Measurements from ENCODE around the gene TTC34.
"Not testable (repeated sequence)": the region's sequence is repeated elsewhere in the genome, so short reads cannot be mapped to it uniquely, and the experiment has no call there.

The TTC34 gene

GRCh38 chr1:2676726-2677125 is 124.8 kb downstream of the TTC34 start:
- not testable (repeated sequence) for DNase-seq (ENCODE audit: low read depth)

GRCh38 chr1:2671656-2672055 is 129.8 kb downstream of the TTC34 start:
- DNase-seq (ENCODE audit: low read depth): not testable (repeated sequence)

GRCh38 chr1:2659806-2660205 is 141.7 kb downstream of the TTC34 start:
- DNase-seq (ENCODE audit: low read depth): not testable (repeated sequence)

- not testable (repeated sequence) for DNase-seq (ENCODE audit: low read depth)
These were observed 143.6 kb downstream of the TTC34 start for GRCh38 chr1:2657909-2658308.

GRCh38 chr1:2657124-2657523 is 144.4 kb downstream of the TTC34 start:
- DNase-seq (ENCODE audit: low read depth): not testable (repeated sequence)

GRCh38 chr1:2655598-2656434 is 145.7 kb downstream of the TTC34 start:
- not testable (repeated sequence) for DNase-seq (ENCODE audit: low read depth)

- DNase-seq (ENCODE audit: low read depth): not testable (repeated sequence)
These were observed 147.0 kb downstream of the TTC34 start for GRCh38 chr1:2654443-2654948.

- DNase-seq (ENCODE audit: low read depth): peak; percentile 40
These were observed 147.6 kb downstream of the TTC34 start for GRCh38 chr1:2653741-2654442.

- DNase-seq (ENCODE audit: low read depth): not testable (repeated sequence)
These were observed 148.4 kb downstream of the TTC34 start for GRCh38 chr1:2652926-2653571.

GRCh38 chr1:2652152-2652925 is 149.2 kb downstream of the TTC34 start:
- DNase-seq (ENCODE audit: low read depth): not testable (repeated sequence)

- no peak for DNase-seq (ENCODE audit: low read depth)
These were observed 150.4 kb downstream of the TTC34 start for GRCh38 chr1:2650967-2651645.

- no peak for DNase-seq (ENCODE audit: low read depth)
These were observed 154.7 kb downstream of the TTC34 start for GRCh38 chr1:2646837-2647236.

- no peak for DNase-seq (ENCODE audit: low read depth)
These were observed 155.7 kb downstream of the TTC34 start for GRCh38 chr1:2645776-2646175.

- DNase-seq (ENCODE audit: low read depth): no peak
These were observed 156.3 kb downstream of the TTC34 start for GRCh38 chr1:2645143-2645542.

GRCh38 chr1:2644591-2645101 is 156.8 kb downstream of the TTC34 start:
- no peak for DNase-seq (ENCODE audit: low read depth)

- DNase-seq (ENCODE audit: low read depth): no peak
These were observed 157.3 kb downstream of the TTC34 start for GRCh38 chr1:2644171-2644570.

- DNase-seq (ENCODE audit: low read depth): no peak
These were observed 157.9 kb downstream of the TTC34 start for GRCh38 chr1:2643414-2644077.

- peak; percentile 91 for DNase-seq (ENCODE audit: low read depth)
These were observed 158.7 kb downstream of the TTC34 start for GRCh38 chr1:2642560-2643413.

GRCh38 chr1:2642131-2642559 is 159.3 kb downstream of the TTC34 start:
- DNase-seq (ENCODE audit: low read depth): no peak
